Type B pancreatic cell (in vitro differentiated cells): ENCODE results near the gene PDE8A. TPM values are rescaled to one million over a fixed set of nuclear protein-coding genes. Genes with fewer than 3 reads are reported as not detected.

Experiments used
- DNase-seq: peaks from one replicate; pipeline ENCODE4 v3.0.0; 2021; ENCODE audit warnings: mixed read lengths; ENCODE audit not compliant: unreplicated experiment; ENCODE audit errors: extremely low spot score
- H3K27ac Mint-ChIP-seq: 2 replicates; pipeline ENCODE4 v1.8.0; 2021; ENCODE audit warnings: mild to moderate bottlenecking, mixed read lengths
- H3K27me3 Mint-ChIP-seq: 2 replicates; pipeline ENCODE4 v1.8.0; 2021; ENCODE audit warnings: mixed read lengths
- H3K36me3 Mint-ChIP-seq: 2 replicates; pipeline ENCODE4 v1.8.0; 2021; ENCODE audit warnings: mixed read lengths
- H3K4me1 Mint-ChIP-seq: one replicate; pipeline ENCODE4 v1.8.0; 2021; ENCODE audit warnings: mixed read lengths; ENCODE audit not compliant: unreplicated experiment
- H3K4me3 Mint-ChIP-seq: 2 replicates; pipeline ENCODE4 v1.8.0; 2021; ENCODE audit warnings: mild to moderate bottlenecking, mixed read lengths
- H3K9me3 Mint-ChIP-seq: 2 replicates; pipeline ENCODE4 v1.8.0; 2021; ENCODE audit warnings: mixed read lengths
- total RNA-seq: library from RNA; stranded (reverse); gene quantifications from 2 replicates; pipeline ENCODE4 v1.2.1, GENCODE V29; 2021; ENCODE audit warnings: low replicate concordance
- TF ChIP-seq, protein P1 (sequence below): fragments of 200-600 bp; sonication (generic); conservative IDR thresholded peaks from 2 replicates; pipeline ENCODE4 v1.5.0; 2021; ENCODE audit warnings: antibody characterized with exemption, mild to moderate bottlenecking

Gene PDE8A
- total RNA-seq, 1 donor from 2014 or later = 22.8 TPM

DNA sequence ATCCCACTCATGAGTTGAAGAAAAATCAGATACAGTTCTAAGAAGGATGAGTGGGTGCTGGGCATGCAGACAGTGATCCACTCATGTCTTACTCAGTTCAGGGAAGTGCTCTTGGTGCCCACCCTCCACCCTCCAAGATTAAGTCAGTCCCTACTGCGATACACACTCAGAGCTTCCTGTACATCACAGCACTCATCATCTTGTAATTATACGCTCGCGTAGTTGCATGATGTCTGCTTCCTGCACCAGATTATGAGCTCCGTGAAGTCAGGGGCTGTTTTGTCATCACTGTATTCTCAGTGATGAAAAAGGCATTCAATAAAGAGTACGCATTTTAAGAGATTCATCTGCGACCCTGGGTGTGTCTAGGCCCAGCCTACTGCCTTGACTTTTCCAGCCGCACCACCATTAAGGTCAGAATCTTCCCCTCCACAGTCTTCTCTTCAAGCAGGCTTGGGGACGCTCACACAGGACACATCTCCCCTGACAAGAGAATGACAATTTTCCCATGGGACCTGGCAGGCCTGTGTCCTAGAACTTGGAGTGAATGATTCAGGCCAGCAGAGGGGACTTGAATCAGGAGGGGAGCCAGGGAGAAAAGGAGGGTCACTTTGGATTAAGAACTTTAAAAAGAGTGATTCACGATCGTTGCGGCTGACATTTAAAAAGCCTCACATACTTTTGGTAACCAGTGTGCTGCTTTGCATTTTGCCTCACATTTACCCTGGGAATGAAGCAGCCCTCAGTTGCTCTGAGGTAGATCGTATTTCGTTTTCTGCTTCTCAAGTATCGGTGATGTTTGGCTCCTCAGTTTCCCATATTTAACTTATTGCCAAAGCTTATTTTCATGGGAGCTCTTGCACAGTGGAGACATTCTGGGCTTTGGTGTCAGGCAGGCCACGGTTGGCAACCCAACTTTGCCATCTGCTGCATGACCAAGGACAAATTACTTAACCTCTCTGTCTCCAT, 7.9 kb upstream of the PDE8A start:
- no peak for DNase-seq
- Mint-ChIP-seq H3K36me3 (no peaks in the 10 kb centered on the region), H3K9me3 (no peaks in the 10 kb centered on the region), H3K4me1 (peaks cover 4% of the 10 kb centered on the region), H3K27me3 (peaks cover 3% of the 10 kb centered on the region), H3K4me3 (no peak overlapping the region), H3K27ac (no peak overlapping the region)
- TF ChIP-seq, protein P1, sequence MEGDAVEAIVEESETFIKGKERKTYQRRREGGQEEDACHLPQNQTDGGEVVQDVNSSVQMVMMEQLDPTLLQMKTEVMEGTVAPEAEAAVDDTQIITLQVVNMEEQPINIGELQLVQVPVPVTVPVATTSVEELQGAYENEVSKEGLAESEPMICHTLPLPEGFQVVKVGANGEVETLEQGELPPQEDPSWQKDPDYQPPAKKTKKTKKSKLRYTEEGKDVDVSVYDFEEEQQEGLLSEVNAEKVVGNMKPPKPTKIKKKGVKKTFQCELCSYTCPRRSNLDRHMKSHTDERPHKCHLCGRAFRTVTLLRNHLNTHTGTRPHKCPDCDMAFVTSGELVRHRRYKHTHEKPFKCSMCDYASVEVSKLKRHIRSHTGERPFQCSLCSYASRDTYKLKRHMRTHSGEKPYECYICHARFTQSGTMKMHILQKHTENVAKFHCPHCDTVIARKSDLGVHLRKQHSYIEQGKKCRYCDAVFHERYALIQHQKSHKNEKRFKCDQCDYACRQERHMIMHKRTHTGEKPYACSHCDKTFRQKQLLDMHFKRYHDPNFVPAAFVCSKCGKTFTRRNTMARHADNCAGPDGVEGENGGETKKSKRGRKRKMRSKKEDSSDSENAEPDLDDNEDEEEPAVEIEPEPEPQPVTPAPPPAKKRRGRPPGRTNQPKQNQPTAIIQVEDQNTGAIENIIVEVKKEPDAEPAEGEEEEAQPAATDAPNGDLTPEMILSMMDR = no peak

DNA sequence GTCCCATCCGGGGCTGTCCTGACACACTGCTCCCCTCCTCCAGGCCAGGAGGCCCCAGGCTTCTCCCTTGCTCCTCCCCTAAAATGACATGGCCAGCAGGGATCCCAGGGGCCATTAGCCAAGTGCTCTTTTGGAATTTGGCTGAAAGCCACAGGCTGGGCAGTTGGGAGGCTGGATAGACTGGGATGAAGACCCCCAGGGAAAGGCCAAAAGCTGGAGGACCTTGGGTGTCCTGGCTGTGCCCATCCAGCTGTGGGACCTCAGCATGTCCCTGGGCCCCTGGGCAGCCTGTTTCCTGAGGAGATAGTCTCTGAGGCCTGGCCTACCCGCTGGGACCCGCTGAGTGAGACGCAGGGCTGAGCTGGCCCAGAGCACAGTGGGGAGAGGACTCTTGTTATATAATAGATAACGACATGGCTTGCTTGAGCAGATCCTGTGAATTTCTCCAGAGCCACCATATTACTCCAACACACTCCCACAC, 5.7 kb upstream of the PDE8A start:
- Mint-ChIP-seq H3K27ac (no peak overlapping the region), H3K4me1 (peaks cover 5% of the 10 kb centered on the region), H3K36me3 (no peaks in the 10 kb centered on the region), H3K9me3 (no peaks in the 10 kb centered on the region), H3K27me3 (peaks cover 11% of the 10 kb centered on the region), H3K4me3 (no peak overlapping the region)
- TF ChIP-seq, protein P1 = no peak
- DNase-seq = peak; percentile 60

DNA sequence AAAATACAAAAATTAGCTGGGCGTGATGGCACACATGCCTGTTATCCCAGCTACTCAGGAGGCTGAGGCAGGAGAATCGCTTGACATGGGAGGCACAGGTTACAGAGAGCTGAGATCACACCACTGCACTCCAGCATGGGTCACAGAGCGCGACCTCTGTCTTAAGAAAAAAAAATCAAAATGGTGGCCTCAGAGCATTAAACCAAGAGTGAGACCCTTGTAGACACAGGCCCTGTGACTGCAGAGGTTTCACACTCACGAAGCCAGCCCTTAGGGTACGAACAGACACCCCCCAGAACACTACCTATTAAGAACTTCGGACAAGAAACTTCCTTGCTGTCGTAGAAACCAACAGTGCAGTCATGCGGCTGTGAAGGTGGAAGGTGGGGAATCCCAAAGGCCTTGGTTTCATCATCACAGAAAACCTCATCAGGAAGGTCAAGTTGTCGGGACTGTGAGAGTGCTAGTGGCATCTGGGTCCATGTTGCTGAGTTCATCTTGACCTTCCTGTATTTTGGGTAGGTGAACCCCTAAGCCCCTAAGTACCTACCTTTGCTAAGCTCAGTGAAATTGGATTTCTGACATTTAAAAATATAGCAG, 4.8 kb upstream of the PDE8A start:
- Mint-ChIP-seq H3K4me1 (peaks cover 5% of the 10 kb centered on the region), H3K9me3 (no peaks in the 10 kb centered on the region), H3K27me3 (peaks cover 11% of the 10 kb centered on the region), H3K36me3 (no peaks in the 10 kb centered on the region), H3K4me3 (no peak overlapping the region), H3K27ac (no peak overlapping the region)
- peak; percentile 29 for DNase-seq
- TF ChIP-seq, protein P1 = no peak

DNA sequence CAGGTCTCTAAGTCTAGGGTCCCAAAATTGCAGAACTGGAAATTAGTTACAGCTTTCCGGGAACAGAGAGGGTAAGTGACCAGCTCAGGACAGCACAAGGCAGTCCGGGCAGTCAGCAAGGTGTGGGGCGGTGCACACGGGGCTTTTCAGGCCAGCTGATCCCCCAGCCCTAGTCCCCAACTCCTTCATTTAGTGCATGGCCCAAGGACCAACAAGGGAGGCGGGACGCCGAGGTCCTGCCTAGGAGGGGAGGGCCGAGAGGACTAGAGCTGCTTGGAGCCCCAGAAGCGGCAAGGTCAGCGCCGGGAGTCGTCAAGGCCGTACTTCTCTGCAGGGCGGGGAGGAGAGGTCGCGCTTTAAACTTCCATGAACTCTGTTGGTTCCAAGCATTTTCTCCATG, 2.0 kb upstream of the PDE8A start:
- DNase-seq = peak; percentile 67
- peaks cover 30% of the 10 kb centered on the region for H3K27me3 Mint-ChIP-seq
- H3K4me1 Mint-ChIP-seq = peaks cover 14% of the 10 kb centered on the region
- H3K27ac Mint-ChIP-seq = peak overlapping the region; percentile 91
- no peaks in the 10 kb centered on the region for H3K9me3 Mint-ChIP-seq
- no peaks in the 10 kb centered on the region for H3K36me3 Mint-ChIP-seq
- peak overlapping the region; percentile 94 for H3K4me3 Mint-ChIP-seq
- TF ChIP-seq, protein P1 = no peak

DNA sequence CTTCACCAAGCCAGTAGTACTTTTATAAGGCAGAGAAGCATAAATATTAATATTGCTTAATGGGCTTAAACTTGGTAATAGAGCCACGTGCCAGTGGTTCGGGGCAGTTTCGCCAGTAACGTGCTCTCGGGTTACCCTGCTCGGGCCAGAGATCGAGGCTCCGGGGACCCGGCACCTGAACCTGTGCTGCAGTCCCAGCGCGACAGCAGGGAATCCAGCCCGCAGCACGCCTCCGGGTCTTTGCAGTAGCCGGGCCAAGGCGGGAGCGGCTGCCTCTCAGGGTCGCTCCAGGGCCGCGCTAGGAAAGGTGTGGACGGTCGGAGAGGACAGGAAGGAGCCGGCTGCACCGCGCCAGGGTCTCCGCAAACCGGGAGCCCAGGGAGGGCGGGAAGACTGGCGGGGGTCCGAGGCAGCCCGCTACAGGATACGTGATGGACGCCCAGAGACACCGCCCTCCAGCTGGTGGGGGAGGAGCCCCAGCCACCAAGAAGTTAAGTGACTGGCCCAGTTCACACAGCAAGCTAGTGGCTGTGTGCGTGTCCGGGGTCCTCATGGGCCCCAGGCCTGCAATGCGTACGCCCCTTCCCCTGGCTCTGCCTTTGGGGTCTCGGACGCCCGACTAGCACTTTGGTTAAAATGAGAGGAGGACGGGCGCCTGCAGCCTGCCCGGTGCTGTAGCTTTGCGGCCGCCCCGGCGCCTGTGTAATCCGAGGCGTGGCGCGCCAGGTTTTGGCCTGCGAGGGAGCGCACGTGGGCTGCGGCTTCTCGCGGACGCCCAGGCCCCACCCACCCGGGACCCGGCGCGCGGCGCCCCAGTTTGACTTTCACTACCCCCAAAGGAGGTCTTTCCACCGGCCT, 1.2 kb upstream of the PDE8A start:
- Mint-ChIP-seq H3K9me3 (no peaks in the 10 kb centered on the region), H3K4me1 (peaks cover 21% of the 10 kb centered on the region), H3K27ac (peak overlapping the region; percentile 91), H3K4me3 (peak overlapping the region; percentile 94), H3K27me3 (peaks cover 33% of the 10 kb centered on the region), H3K36me3 (no peaks in the 10 kb centered on the region)
- DNase-seq = peak; percentile 85
- TF ChIP-seq, protein P1 = no peak
